ENCODE data around the gene PDE4DIP.
"Not testable (repeated sequence)": the region's sequence is repeated elsewhere in the genome, so short reads cannot be mapped to it uniquely, and the experiment has no call there.

PDE4DIP gene

GRCh38 chr1:148918836-148919447, 74.7 kb downstream of the PDE4DIP start:
- DNase-seq (ENCODE audit: low read depth in 2 of 2), result not testable (repeated sequence)

GRCh38 chr1:148921047-148921446, 76.8 kb downstream of the PDE4DIP start:
- not testable (repeated sequence) for DNase-seq (ENCODE audit: low read depth in 2 of 2)

- not testable (repeated sequence) for DNase-seq (ENCODE audit: low read depth in 2 of 2)
Observed at GRCh38 chr1:148923798-148924197, 79.6 kb downstream of the PDE4DIP start.

DNA sequence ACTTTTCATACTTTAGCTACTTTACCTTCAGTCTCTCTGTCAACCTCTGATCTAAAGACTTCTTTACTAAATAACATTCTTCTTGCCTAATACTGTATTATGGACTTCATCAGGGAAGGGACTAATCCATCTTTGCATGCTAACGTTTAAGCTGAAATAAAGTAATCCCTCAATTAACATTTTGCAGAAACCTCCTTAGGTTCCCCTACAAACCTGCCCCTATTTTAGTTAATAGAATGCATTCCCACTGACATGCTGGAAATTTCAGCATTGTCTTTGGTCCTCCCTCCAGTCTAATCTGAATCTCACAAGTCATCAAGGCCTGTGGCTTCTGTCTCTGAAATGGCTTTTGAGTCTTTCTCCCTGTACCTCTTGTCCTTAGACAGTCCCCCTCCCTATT, 83.4 kb downstream of the PDE4DIP start:
- DNase-seq (ENCODE audit: low read depth in 2 of 2), result not testable (repeated sequence)

GRCh38 chr1:148929253-148929652, 85.0 kb downstream of the PDE4DIP start:
- not testable (repeated sequence) for DNase-seq (ENCODE audit: low read depth in 2 of 2)

GRCh38 chr1:148935381-148936002, 91.3 kb downstream of the PDE4DIP start:
- not testable (repeated sequence) for DNase-seq (ENCODE audit: low read depth in 2 of 2)

- not testable (repeated sequence) for DNase-seq (ENCODE audit: low read depth in 2 of 2)
Observed at GRCh38 chr1:148942906-148943305, 98.7 kb downstream of the PDE4DIP start.

GRCh38 chr1:148945130-148945529, 100.9 kb downstream of the PDE4DIP start:
- DNase-seq (ENCODE audit: low read depth in 2 of 2), result not testable (repeated sequence)

DNA sequence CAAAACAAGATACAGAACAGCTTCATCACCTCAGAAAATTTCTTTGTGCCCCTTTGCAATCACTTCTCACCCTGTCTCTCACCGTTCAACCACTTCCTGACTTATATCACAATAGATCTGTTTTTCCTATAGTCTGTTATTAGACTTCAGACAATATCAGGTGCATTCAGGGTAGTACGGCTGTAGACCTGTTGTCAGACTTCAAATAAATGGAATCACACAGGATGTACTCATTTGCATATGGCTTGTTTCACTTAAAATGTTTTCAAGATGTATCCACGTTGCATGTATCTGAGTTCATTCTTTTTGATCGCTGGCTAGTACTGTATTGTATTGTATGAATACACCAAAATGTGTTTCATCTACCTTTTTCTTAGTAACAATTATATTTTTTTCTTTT, 104.5 kb downstream of the PDE4DIP start:
- not testable (repeated sequence) for DNase-seq (ENCODE audit: low read depth in 2 of 2)

- peak; percentile 23 to 30 for DNase-seq (ENCODE audit: low read depth in 2 of 2)
Observed at GRCh38 chr1:148951336-148952227, 107.4 kb downstream of the PDE4DIP start.

- peak; percentile 3 to 37 for DNase-seq (ENCODE audit: low read depth in 2 of 2)
Observed at GRCh38 chr1:148952253-148952937, 108.2 kb downstream of the PDE4DIP start.

DNA sequence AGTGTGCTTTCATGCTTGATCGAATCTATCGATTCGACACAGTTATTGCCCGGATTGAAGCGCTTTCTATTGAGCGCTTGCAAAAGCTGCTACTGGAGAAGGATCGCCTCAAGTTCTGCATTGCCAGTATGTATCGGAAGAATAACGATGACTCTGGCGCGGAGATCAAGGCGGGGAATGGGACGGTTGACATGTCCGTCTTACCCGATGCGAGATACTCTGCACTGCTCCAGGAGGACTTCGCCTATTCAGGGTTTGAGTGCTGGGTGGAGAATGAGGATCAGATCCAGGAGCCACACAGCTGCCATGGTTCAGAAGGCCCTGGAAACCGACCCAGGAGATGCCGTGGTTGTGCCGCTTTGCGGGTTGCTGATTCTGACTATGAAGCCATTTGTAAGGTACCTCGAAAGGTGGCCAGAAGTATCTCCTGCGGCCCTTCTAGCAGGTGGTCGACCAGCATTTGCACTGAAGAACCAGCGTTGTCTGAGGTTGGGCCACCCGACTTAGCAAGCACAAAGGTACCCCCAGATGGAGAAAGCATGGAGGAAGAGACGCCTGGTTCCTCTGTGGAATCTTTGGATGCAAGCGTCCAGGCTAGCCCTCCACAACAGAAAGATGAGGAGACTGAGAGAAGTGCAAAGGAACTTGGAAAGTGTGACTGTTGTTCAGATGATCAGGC, 108.8 kb downstream of the PDE4DIP start:
- not testable (repeated sequence) for DNase-seq (ENCODE audit: low read depth in 2 of 2)

DNA sequence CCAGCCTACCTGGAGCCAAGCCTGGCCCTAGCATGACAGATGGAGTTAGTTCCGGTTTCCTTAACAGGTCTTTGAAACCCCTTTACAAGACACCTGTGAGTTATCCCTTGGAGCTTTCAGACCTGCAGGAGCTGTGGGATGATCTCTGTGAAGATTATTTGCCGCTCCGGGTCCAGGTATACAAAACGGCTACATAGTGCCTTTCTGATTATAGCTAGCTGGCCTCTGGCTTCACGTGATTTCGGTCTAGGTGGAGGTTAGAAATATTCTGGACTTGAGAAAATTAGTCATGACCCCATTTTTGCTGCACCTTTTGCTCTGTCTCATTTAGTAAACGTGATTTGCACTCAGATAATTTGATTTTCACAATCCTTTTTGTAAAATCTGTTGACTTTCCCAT, 109.5 kb downstream of the PDE4DIP start:
- not testable (repeated sequence) for DNase-seq (ENCODE audit: low read depth in 2 of 2)

GRCh38 chr1:148958343-148958742, 114.1 kb downstream of the PDE4DIP start:
- DNase-seq (ENCODE audit: low read depth in 2 of 2), result not testable (repeated sequence)

GRCh38 chr1:148960212-148961000, 116.2 kb downstream of the PDE4DIP start:
- DNase-seq (ENCODE audit: low read depth in 2 of 2), result not testable (repeated sequence)

DNA sequence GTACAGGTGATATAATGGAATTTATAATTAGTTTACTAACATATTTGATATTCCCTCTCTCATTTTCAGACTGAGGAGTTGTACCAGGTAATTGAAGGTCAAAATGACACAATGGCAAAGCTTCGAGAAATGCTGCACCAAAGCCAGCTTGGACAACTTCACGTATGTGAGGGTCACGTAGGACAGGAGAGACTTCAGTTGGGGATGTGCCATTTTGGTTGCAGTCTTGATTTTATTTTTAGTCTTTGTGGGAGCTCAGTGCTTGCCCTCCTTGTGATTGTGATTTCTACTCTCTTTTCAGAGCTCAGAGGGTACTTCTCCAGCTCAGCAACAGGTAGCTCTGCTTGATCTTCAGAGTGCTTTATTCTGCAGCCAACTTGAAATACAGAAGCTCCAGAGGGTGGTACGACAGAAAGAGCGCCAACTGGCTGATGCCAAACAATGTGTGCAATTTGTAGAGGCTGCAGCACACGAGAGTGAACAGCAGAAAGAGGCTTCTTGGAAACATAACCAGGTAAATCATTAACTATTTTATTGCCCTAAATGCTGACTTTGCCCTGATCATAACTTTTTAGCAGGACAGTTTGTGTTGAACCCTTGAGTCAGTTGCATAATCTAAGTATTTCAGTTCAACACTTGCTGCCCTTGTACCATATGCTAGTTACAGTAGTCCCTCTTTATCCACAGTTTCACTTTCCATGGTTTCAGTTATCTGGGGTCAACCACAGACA, 118.1 kb downstream of the PDE4DIP start:
- DNase-seq (ENCODE audit: low read depth in 2 of 2), result not testable (repeated sequence)

GRCh38 chr1:148966084-148966483, 121.9 kb downstream of the PDE4DIP start:
- not testable (repeated sequence) for DNase-seq (ENCODE audit: low read depth in 2 of 2)

DNA sequence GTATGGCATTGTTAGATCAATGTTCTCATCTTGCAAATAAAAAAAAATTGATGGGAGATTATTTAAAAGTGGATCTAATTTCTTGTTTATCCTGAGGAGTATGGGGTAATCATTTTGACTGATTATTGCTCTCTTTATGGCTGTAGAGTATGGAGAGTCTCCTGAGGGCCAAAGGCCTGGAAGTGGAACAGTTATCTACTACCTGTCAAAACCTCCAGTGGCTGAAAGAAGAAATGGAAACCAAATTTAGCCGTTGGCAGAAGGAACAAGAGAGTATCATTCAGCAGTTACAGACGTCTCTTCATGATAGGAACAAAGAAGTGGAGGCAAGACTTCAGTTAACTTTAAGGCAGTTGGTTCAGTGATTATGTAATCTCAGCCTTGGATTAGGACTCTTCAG, 123.4 kb downstream of the PDE4DIP start:
- DNase-seq (ENCODE audit: low read depth in 2 of 2), result not testable (repeated sequence)

DNA sequence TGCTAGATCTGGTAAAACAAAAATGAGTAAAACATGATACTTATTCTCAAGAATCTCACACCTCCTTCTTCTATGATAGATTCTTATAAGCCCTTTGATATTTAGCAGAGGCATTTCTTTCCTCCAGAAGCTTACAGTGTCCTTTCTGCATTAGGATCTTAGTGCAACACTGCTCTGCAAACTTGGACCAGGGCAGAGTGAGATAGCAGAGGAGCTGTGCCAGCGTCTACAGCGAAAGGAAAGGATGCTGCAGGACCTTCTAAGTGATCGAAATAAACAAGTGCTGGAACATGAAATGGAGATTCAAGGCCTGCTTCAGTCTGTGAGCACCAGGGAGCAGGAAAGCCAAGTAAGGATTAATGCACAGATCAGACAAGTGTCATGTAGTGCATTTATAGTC, 124.5 kb downstream of the PDE4DIP start:
- DNase-seq (ENCODE audit: low read depth in 2 of 2), result not testable (repeated sequence)

GRCh38 chr1:148969126-148969525, 124.9 kb downstream of the PDE4DIP start:
- DNase-seq (ENCODE audit: low read depth in 2 of 2), result not testable (repeated sequence)
